DND-41 (cell line): Measurements from ENCODE around the gene DGKB.

ENCODE experiments used
- ATAC-seq: fragments of 200-7000 bp; cut with Tn5 transposase; 3 replicates; pipeline ENCODE4 v1.9.1; 2021; ENCODE audit warnings: low read depth; ENCODE audit not compliant: insufficient read depth
- DNase-seq: peaks from one replicate; pipeline ENCODE4 v3.0.0-alpha.2; 2020
- H2AFZ ChIP-seq: 2 replicates; pipeline ENCODE4 v1.6.0; 2012; ENCODE audit warnings: low read depth, low read length
- H3K27ac ChIP-seq: 2 replicates; pipeline ENCODE4 v1.5.1; 2012; ENCODE audit warnings: low read length, inconsistent platforms
- H3K27me3 ChIP-seq: fragments of 200-600 bp; sonication (generic); 2 replicates; pipeline ENCODE4 v1.6.0; 2012; ENCODE audit warnings: low read length, mild to moderate bottlenecking, inconsistent platforms; ENCODE audit not compliant: insufficient read depth, poor library complexity
- H3K36me3 ChIP-seq: 2 replicates; pipeline ENCODE4 v1.5.1; 2012; ENCODE audit warnings: low read length, inconsistent platforms; ENCODE audit not compliant: insufficient read depth
- H3K4me1 ChIP-seq: 2 replicates; pipeline ENCODE4 v1.5.1; 2012; ENCODE audit warnings: mild to moderate bottlenecking, low read length; ENCODE audit not compliant: insufficient read depth
- H3K4me2 ChIP-seq: 2 replicates; pipeline ENCODE4 v1.6.0; 2012; ENCODE audit warnings: mild to moderate bottlenecking, moderate library complexity, low read length, inconsistent platforms; ENCODE audit not compliant: insufficient read depth
- H3K4me3 ChIP-seq, 2 experiments: fragments of 200-600 bp in 1 of 2; shearing (Covaris generic) in 1 of 2; 2 replicates each; pipeline ENCODE4 v1.5.1; 2012 to 2016; ENCODE audit warnings: inconsistent platforms in 2 of 2, low read length in 2 of 2, mild to moderate bottlenecking in 2 of 2, low read depth in 1 of 2, moderate library complexity in 1 of 2
- H3K79me2 ChIP-seq: 2 replicates; pipeline ENCODE4 v1.6.0; 2012; ENCODE audit warnings: low read length, inconsistent platforms; ENCODE audit not compliant: insufficient read depth
- H3K9ac ChIP-seq: 2 replicates; pipeline ENCODE4 v1.6.0; 2012; ENCODE audit warnings: low read depth, mild to moderate bottlenecking, inconsistent platforms, low read length, moderate library complexity
- H3K9me3 ChIP-seq: 2 replicates; pipeline ENCODE4 v1.5.1; 2012; ENCODE audit warnings: low read length, moderate library complexity, mild to moderate bottlenecking, inconsistent platforms; ENCODE audit not compliant: insufficient read depth, severe bottlenecking
- H4K20me1 ChIP-seq: 2 replicates; pipeline ENCODE4 v1.6.0; 2012; ENCODE audit warnings: low read length; ENCODE audit not compliant: insufficient read depth
- CTCF ChIP-seq: IDR thresholded peaks from 2 replicates; pipeline ENCODE4 v1.5.1; 2012; ENCODE audit warnings: borderline replicate concordance, low read length, moderate library complexity, mild to moderate bottlenecking; ENCODE audit not compliant: poor library complexity, severe bottlenecking; ENCODE audit errors: extremely low read depth
- EZH2 ChIP-seq: IDR thresholded peaks from 3 replicates; pipeline ENCODE4 v1.6.1; 2012; ENCODE audit warnings: borderline replicate concordance, low read depth, mild to moderate bottlenecking, moderate library complexity, low read length, inconsistent platforms; ENCODE audit not compliant: severe bottlenecking

Gene DGKB

DNA sequence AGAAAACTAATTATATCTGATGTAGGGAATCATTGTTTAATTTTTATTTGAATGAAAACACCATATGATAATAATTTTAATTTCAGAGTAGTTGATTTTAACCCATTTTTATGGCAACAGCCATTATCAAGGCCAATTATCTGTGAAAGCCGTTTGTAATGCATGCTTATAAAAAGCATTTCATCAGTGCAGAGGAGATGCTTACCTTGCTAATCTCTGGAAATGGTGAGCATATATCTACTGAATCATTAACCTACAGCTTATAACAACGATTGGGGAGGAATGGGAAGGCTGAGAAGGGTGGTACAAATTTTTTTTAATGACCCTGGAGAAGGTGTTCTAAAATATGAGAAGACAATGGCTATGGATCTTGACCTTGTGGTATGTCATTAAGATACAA lies 235.6 kb downstream of the DGKB start:
- DNase-seq = no peak
- H2AFZ ChIP-seq = no peak overlapping the region
- TF ChIP-seq CTCF (no peak), EZH2 (no peak)
- H3K4me1 ChIP-seq = no peaks in the 10 kb centered on the region
- H3K79me2 ChIP-seq = no peaks in the 10 kb centered on the region
- ATAC-seq = no peak
- no peaks in the 10 kb centered on the region for H4K20me1 ChIP-seq
- H3K9ac ChIP-seq = no peak overlapping the region
- H3K9me3 ChIP-seq = no peaks in the 10 kb centered on the region
- no peak overlapping the region for H3K4me3 ChIP-seq
- no peak overlapping the region for H3K4me2 ChIP-seq
- no peaks in the 10 kb centered on the region for H3K36me3 ChIP-seq
- no peaks in the 10 kb centered on the region for H3K27me3 ChIP-seq
- no peak overlapping the region for H3K27ac ChIP-seq

- ATAC-seq = no peak
- H3K4me3 ChIP-seq = no peak overlapping the region
- H3K9me3 ChIP-seq = no peaks in the 10 kb centered on the region
- TF ChIP-seq CTCF (no peak), EZH2 (no peak)
- H2AFZ ChIP-seq = no peak overlapping the region
- no peak overlapping the region for H3K4me2 ChIP-seq
- H3K79me2 ChIP-seq = no peaks in the 10 kb centered on the region
- DNase-seq = no peak
- H3K4me1 ChIP-seq = no peaks in the 10 kb centered on the region
- no peaks in the 10 kb centered on the region for H3K27me3 ChIP-seq
- no peaks in the 10 kb centered on the region for H4K20me1 ChIP-seq
- no peak overlapping the region for H3K27ac ChIP-seq
- no peaks in the 10 kb centered on the region for H3K36me3 ChIP-seq
- H3K9ac ChIP-seq = no peak overlapping the region
Measured at GRCh38 chr7:14666304-14666703, 236.2 kb downstream of the DGKB start.

GRCh38 chr7:14639801-14640200 lies 262.8 kb downstream of the DGKB start:
- no peaks in the 10 kb centered on the region for H3K4me1 ChIP-seq
- H3K27ac ChIP-seq = no peak overlapping the region
- no peak overlapping the region for H3K4me2 ChIP-seq
- no peaks in the 10 kb centered on the region for H3K36me3 ChIP-seq
- no peak for ATAC-seq
- no peaks in the 10 kb centered on the region for H4K20me1 ChIP-seq
- TF ChIP-seq EZH2 (no peak), CTCF (no peak)
- H2AFZ ChIP-seq = no peak overlapping the region
- H3K4me3 ChIP-seq = no peak overlapping the region
- no peaks in the 10 kb centered on the region for H3K27me3 ChIP-seq
- peaks cover 9% of the 10 kb centered on the region for H3K9me3 ChIP-seq
- no peak overlapping the region for H3K9ac ChIP-seq
- no peak for DNase-seq
- H3K79me2 ChIP-seq = no peaks in the 10 kb centered on the region

DNA sequence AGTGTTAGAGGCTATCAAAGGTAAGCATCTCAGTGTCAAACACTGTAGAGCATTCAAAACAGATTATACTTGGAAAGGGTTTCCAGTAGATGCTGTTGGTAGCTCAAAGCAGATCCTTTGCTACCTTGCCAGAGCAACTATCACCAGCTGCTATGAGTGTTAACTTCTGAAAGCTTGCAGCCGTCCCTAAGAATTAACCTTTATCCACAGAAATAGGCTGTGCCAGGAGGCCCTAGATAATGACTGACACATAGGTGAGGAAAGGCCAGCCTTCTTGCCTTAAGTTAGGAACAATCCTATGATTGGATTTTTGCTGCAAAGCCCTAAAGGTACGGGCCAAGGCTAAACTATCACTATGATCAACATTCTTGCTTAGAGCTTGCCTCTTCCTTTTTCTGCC lies 263.2 kb downstream of the DGKB start:
- no peak for ATAC-seq
- Histone ChIP-seq H3K27ac (no peak overlapping the region), H3K36me3 (no peaks in the 10 kb centered on the region), H3K79me2 (no peaks in the 10 kb centered on the region), H3K9me3 (peaks cover 8% of the 10 kb centered on the region), H3K27me3 (no peaks in the 10 kb centered on the region), H3K4me1 (no peaks in the 10 kb centered on the region), H4K20me1 (no peaks in the 10 kb centered on the region), H3K4me2 (no peak overlapping the region), H3K4me3 (no peak overlapping the region), H3K9ac (no peak overlapping the region), H2AFZ (no peak overlapping the region)
- TF ChIP-seq EZH2 (no peak), CTCF (no peak)
- DNase-seq = no peak
